Endothelial cell of umbilical vein (primary cell): Measurements from ENCODE around the gene ACO2. TPM values are rescaled to one million over a fixed set of nuclear protein-coding genes. Genes with fewer than 3 reads are reported as not detected.
A peak's percentile ranks its signal among the peaks of the same experiment; 100 is the strongest.

Source experiments
- BruUV-seq: library from RNA; stranded (reverse); fragments of 400-500 nt; replicated peaks from 2 replicates; lab custom pipeline; 2021; lab: Mats Ljungman, UMichigan
- CTCF ChIA-PET: fragments of 300-600, 350-600 bp; sonication (Branson Sonifier 250); formaldehyde crosslinking; loops from one replicate; lab custom pipeline; 2021; ENCODE audit warnings: antibody characterized with exemption, inconsistent platforms; lab: Charles Lee
- POLR2A ChIA-PET: fragments of 300-600, 350-600 bp; sonication (Branson Sonifier 250); formaldehyde crosslinking; loops from one replicate; lab custom pipeline; 2021; ENCODE audit warnings: antibody characterized with exemption, inconsistent platforms; lab: Charles Lee
- DNase-seq: peaks from one replicate; pipeline ENCODE4 v3.0.0-alpha.2; 2011; ENCODE audit warnings: low read depth, low spot score
- FAIRE-seq: peaks from 2 replicates; lab custom pipeline; 2011; peaks lifted over from hg19 to GRCh38; lab: Jason Lieb, UNC
- H2AFZ ChIP-seq: 2 replicates; pipeline ENCODE4 v1.6.0; 2012; ENCODE audit warnings: low read depth, low read length, control low read depth, inconsistent platforms
- H3K27ac ChIP-seq: 2 replicates; pipeline ENCODE4 v1.5.1; 2011; ENCODE audit warnings: low read depth, mild to moderate bottlenecking, control low read depth, low read length, moderate library complexity; ENCODE audit not compliant: insufficient read depth
- H3K27me3 ChIP-seq, 2 experiments: 2 replicates each; pipeline versions ENCODE4 v1.6.0 to v1.6.1; 2011; ENCODE audit warnings: low read length in 2 of 2, mixed read lengths in 1 of 2; ENCODE audit not compliant: control insufficient read depth in 2 of 2, insufficient read depth in 2 of 2
- H3K36me3 ChIP-seq, 2 experiments: 2 replicates in 1 of 2; 3 replicates in 1 of 2; pipeline ENCODE4 v1.5.1; 2011; ENCODE audit warnings: low read length in 2 of 2, mild to moderate bottlenecking in 1 of 2, moderate library complexity in 1 of 2; ENCODE audit not compliant: control insufficient read depth in 2 of 2, insufficient read depth in 2 of 2; ENCODE audit errors: extremely low read depth in 1 of 2
- H3K4me1 ChIP-seq: 3 replicates; pipeline ENCODE4 v1.5.1; 2011; ENCODE audit warnings: mild to moderate bottlenecking, low read length; ENCODE audit not compliant: control insufficient read depth, insufficient read depth; ENCODE audit errors: extremely low read depth
- H3K4me2 ChIP-seq: 2 replicates; pipeline ENCODE4 v1.6.1; 2011; ENCODE audit warnings: low read length, control low read depth, mixed read lengths; ENCODE audit not compliant: insufficient read depth
- H3K4me3 ChIP-seq, 3 experiments: fragments of 200-600 bp in 1 of 3; sonication (generic), shearing (Covaris generic) in 1 of 3; replicated peaks in 1 of 3; 2 replicates each; pipeline ENCODE4 v1.5.1; 2011 to 2016; ENCODE audit warnings: control low read depth in 3 of 3, low read length in 3 of 3, mild to moderate bottlenecking in 2 of 3, inconsistent platforms in 1 of 3, low read depth in 1 of 3, moderate library complexity in 1 of 3; ENCODE audit not compliant: insufficient read depth in 1 of 3
- H3K79me2 ChIP-seq: 2 replicates; pipeline ENCODE4 v1.6.0; 2012; ENCODE audit warnings: low read length, inconsistent platforms; ENCODE audit not compliant: control insufficient read depth, insufficient read depth
- H3K9ac ChIP-seq: replicated peaks from 2 replicates; pipeline ENCODE3; 2011; ENCODE audit warnings: low read length, control low read depth; ENCODE audit not compliant: insufficient read depth; ENCODE audit errors: extremely low read depth
- H3K9me1 ChIP-seq: replicated peaks from 3 replicates; pipeline ENCODE4 v1.6.0; 2011; ENCODE audit warnings: mild to moderate bottlenecking, low read length; ENCODE audit not compliant: control insufficient read depth, insufficient read depth; ENCODE audit errors: extremely low read depth
- H3K9me3 ChIP-seq: replicated peaks from 2 replicates; pipeline ENCODE4 v1.5.1; 2012; ENCODE audit warnings: low read length, inconsistent platforms; ENCODE audit not compliant: control insufficient read depth, insufficient read depth
- H4K20me1 ChIP-seq: replicated peaks from 2 replicates; pipeline ENCODE3; 2011; ENCODE audit warnings: mild to moderate bottlenecking, low read length; ENCODE audit not compliant: control insufficient read depth, insufficient read depth; ENCODE audit errors: extremely low read depth
- CTCF ChIP-seq, 2 donors: IDR thresholded peaks; 1 replicate in 1 of 2; 2 replicates in 1 of 2; pipeline ENCODE4 v1.5.1; 2011; ENCODE audit warnings: low read length in 2 of 2, mild to moderate bottlenecking in 2 of 2, moderate library complexity in 2 of 2, control low read depth in 1 of 2, inconsistent platforms in 1 of 2, low read depth in 1 of 2; ENCODE audit not compliant: insufficient read depth in 1 of 2; ENCODE audit errors: extremely low read depth in 1 of 2
- EZH2 ChIP-seq: IDR thresholded peaks from 2 replicates; pipeline ENCODE4 v1.6.1; 2012; ENCODE audit warnings: borderline replicate concordance, low read depth, mild to moderate bottlenecking, moderate library complexity, low read length, inconsistent platforms; ENCODE audit not compliant: severe bottlenecking
- FOS ChIP-seq: IDR thresholded peaks from 2 replicates; pipeline ENCODE4 v1.6.1; 2011; ENCODE audit warnings: mild to moderate bottlenecking, low read length, moderate library complexity, borderline replicate concordance; ENCODE audit not compliant: insufficient read depth
- GATA2 ChIP-seq: IDR thresholded peaks from 2 replicates; pipeline ENCODE4 v1.7.0; 2011; ENCODE audit warnings: low read depth, mild to moderate bottlenecking, moderate library complexity, mixed read lengths, low read length; ENCODE audit not compliant: insufficient read length, insufficient read depth
- JUN ChIP-seq: IDR thresholded peaks from 2 replicates; pipeline ENCODE4 v1.6.1; 2011; ENCODE audit warnings: borderline replicate concordance, low read depth; ENCODE audit not compliant: insufficient read length, insufficient read depth
- MAX ChIP-seq: IDR thresholded peaks from 2 replicates; pipeline ENCODE4 v1.6.1; 2011; ENCODE audit not compliant: insufficient read depth, insufficient read length
- MYC ChIP-seq: IDR thresholded peaks from one replicate; pipeline ENCODE4 v1.6.1; 2011; ENCODE audit warnings: mild to moderate bottlenecking, low read depth, low read length
- POLR2A ChIP-seq: IDR thresholded peaks from 2 replicates; pipeline ENCODE4 v1.6.1; 2012; ENCODE audit warnings: low read depth, mild to moderate bottlenecking, control low read depth, low read length
- POLR2AphosphoS5 ChIP-seq: IDR thresholded peaks from 2 replicates; pipeline ENCODE4 v1.6.1; 2012; ENCODE audit warnings: low read depth, mild to moderate bottlenecking, control low read depth, low read length, moderate library complexity; ENCODE audit not compliant: insufficient read depth
- dilution Hi-C: fragments of 300-500 bp; cut with MboI; formaldehyde crosslinking; loops from one replicate; pipeline ENCODE4 v1.15.0; 2019; ENCODE audit warnings: low sequenced_read_pairs; ENCODE audit not compliant: extremely low pct_ligation_motif_present
- intact Hi-C: fragments of 100-400 bp; cut with micrococcal nuclease; formaldehyde crosslinking; loops from one replicate; pipeline ENCODE4 v1.10.0; 2022
- polyA plus RNA-seq, 4 experiments: library from polyadenylated mRNA; depleted of rRNA in 3 of 4; stranded (reverse) in 3 of 4; unstranded in 1 of 4; fragments of >200 nt; gene quantifications; 2 replicates each; pipeline versions ENCODE4 v1.2.1 to v1.2.3, GENCODE V29; 2011 to 2012; ENCODE audit warnings: missing spikeins in 1 of 4
- total RNA-seq: library from RNA; stranded (reverse); gene quantifications from 2 replicates; pipeline ENCODE4 v1.2.3, GENCODE V29; 2021

Gene ACO2
- total and polyA plus RNA-seq, 2 donors (not counting 3 experiments of a cell fraction or from before 2014, with no cell fraction given) = 63.8 to 79.7 TPM

- Histone ChIP-seq H4K20me1 (no peaks in the 10 kb centered on the region), H3K4me1 (no peaks in the 10 kb centered on the region), H3K4me2 (no peak overlapping the region), H3K9me3 (no peaks in the 10 kb centered on the region), H3K9me1 (no peaks in the 10 kb centered on the region), H2AFZ (no peak overlapping the region), H3K36me3 (peaks cover 0 to 11% of the 10 kb centered on the region in 2 experiments), H3K79me2 (peaks cover 9% of the 10 kb centered on the region), H3K27ac (no peak overlapping the region), H3K9ac (no peak overlapping the region), H3K27me3 (no peaks in the 10 kb centered on the region), H3K4me3 (no peak overlapping the region)
- no peak for TF ChIP-seq POLR2A
- TF ChIP-seq MYC = no peak
- TF ChIP-seq CTCF (IDR thresholded peaks at IDR 0.05; ENCODE audit: extremely low read depth in 1 of 2, insufficient read depth in 1 of 2, low read depth in 1 of 2, low read length in 2 of 2) = no peak
- TF ChIP-seq EZH2 = no peak
- no peak for TF ChIP-seq JUN
- no peak for TF ChIP-seq GATA2
- no peak for TF ChIP-seq POLR2AphosphoS5
- no peak for TF ChIP-seq FOS
- no peak for TF ChIP-seq MAX
- no TSS peak for BruUV-seq
- ChIA-PET CTCF (interaction anchor here (1.0 to 4.8 kb wide), 3 partner anchors 19 to 94 kb away, joined by 4 to 38 read pairs (median 5); no protein-coding TSS in a partner anchor), POLR2A (no interaction called here)
- dilution Hi-C loops (no loop called here), intact Hi-C loops (no loop called here)
- FAIRE-seq (peak; percentile 4), DNase-seq (no peak)
Measured at GRCh38 chr22:41498303-41498835, 29.5 kb downstream of the ACO2 start.
